ENCODE data around the gene RGS7. TPM values are rescaled to one million over a fixed set of nuclear protein-coding genes. Genes with fewer than 3 reads are reported as not detected.

Gene RGS7
- total RNA-seq, 2 experiments from 2014 or later = not detected

- POLR2A ChIA-PET = no interaction called here
- H3K4me3 Mint-ChIP-seq = no peak overlapping the region
- Histone ChIP-seq H3K27ac (ENCODE audit: low read depth in 1 of 2, low read length in 2 of 2) (no peak overlapping the region), H3K4me3 (ENCODE audit: low read length) (no peak overlapping the region), H3K9me3 (ENCODE audit: control insufficient read depth in 1 of 2, insufficient read depth in 1 of 2, low read length in 2 of 2) (no peaks in the 10 kb centered on the region), H3K4me1 (ENCODE audit: insufficient read depth, low read length) (no peaks in the 10 kb centered on the region), H3K36me3 (ENCODE audit: insufficient read depth, low read length) (no peaks in the 10 kb centered on the region), H3K27me3 (ENCODE audit: control insufficient read depth in 1 of 2, insufficient read depth in 2 of 2, low read length in 2 of 2) (no peaks in the 10 kb centered on the region)
- DNase-seq (no peak), ATAC-seq (ENCODE audit: poor library complexity) (no peak)
- no peaks in the 10 kb centered on the region for H3K36me3 Mint-ChIP-seq (ENCODE audit: low read depth)
- no peaks in the 10 kb centered on the region for H3K27me3 Mint-ChIP-seq
- intact Hi-C loops (cut with DNase I, micrococcal nuclease) = no loop called here
- TF ChIP-seq, protein P1, sequence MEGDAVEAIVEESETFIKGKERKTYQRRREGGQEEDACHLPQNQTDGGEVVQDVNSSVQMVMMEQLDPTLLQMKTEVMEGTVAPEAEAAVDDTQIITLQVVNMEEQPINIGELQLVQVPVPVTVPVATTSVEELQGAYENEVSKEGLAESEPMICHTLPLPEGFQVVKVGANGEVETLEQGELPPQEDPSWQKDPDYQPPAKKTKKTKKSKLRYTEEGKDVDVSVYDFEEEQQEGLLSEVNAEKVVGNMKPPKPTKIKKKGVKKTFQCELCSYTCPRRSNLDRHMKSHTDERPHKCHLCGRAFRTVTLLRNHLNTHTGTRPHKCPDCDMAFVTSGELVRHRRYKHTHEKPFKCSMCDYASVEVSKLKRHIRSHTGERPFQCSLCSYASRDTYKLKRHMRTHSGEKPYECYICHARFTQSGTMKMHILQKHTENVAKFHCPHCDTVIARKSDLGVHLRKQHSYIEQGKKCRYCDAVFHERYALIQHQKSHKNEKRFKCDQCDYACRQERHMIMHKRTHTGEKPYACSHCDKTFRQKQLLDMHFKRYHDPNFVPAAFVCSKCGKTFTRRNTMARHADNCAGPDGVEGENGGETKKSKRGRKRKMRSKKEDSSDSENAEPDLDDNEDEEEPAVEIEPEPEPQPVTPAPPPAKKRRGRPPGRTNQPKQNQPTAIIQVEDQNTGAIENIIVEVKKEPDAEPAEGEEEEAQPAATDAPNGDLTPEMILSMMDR (IDR thresholded peaks at IDR 0.05) = no peak
- H3K9me3 Mint-ChIP-seq = no peaks in the 10 kb centered on the region
- no peak overlapping the region for H3K27ac Mint-ChIP-seq
- CTCF ChIA-PET = no interaction called here
- no peaks in the 10 kb centered on the region for H3K4me1 Mint-ChIP-seq (ENCODE audit: low read depth)
These were observed 288.6 kb downstream of the RGS7 start for GRCh38 chr1:241068359-241068758.

DNA sequence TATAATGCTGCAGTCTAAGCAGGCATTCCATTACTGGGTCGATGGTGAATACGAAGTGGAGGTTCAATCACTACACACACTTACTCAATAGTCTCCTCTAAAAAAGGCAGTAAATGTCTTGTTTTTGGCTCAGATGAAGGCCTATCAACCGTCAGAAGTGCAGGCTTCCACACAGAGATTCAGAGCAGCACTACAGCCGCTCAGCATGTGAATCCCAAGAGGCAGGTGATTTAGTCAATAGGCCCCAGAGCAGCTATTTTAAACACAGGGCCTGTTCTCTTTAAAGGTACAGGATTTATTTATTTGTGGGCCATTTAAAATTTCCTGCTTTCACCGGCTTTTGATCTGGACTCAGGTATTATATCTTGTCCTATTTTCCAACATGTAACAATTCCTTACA is 293.7 kb downstream of the RGS7 start:
- Mint-ChIP-seq H3K27ac (no peak overlapping the region), H3K4me3 (no peak overlapping the region), H3K9me3 (peaks cover 2% of the 10 kb centered on the region), H3K36me3 (ENCODE audit: low read depth) (no peaks in the 10 kb centered on the region), H3K4me1 (ENCODE audit: low read depth) (no peaks in the 10 kb centered on the region), H3K27me3 (no peaks in the 10 kb centered on the region)
- DNase-seq = no peak
- H3K4me1 ChIP-seq (ENCODE audit: insufficient read depth, low read length) = no peaks in the 10 kb centered on the region
- intact Hi-C loops (cut with DNase I, micrococcal nuclease) = no loop called here
- ChIA-PET CTCF (no interaction called here), POLR2A (no interaction called here)
- no peak for ATAC-seq (ENCODE audit: poor library complexity)
- H3K36me3 ChIP-seq (ENCODE audit: insufficient read depth, low read length) = no peaks in the 10 kb centered on the region
- TF ChIP-seq, protein P1 (IDR thresholded peaks at IDR 0.05) = no peak
- no peaks in the 10 kb centered on the region for H3K27me3 ChIP-seq (ENCODE audit: control insufficient read depth in 1 of 2, insufficient read depth in 2 of 2, low read length in 2 of 2)
- H3K27ac ChIP-seq (ENCODE audit: low read depth in 1 of 2, low read length in 2 of 2) = no peak overlapping the region
- H3K9me3 ChIP-seq (ENCODE audit: control insufficient read depth in 1 of 2, insufficient read depth in 1 of 2, low read length in 2 of 2) = no peaks in the 10 kb centered on the region
- no peak overlapping the region for H3K4me3 ChIP-seq (ENCODE audit: low read length)

DNA sequence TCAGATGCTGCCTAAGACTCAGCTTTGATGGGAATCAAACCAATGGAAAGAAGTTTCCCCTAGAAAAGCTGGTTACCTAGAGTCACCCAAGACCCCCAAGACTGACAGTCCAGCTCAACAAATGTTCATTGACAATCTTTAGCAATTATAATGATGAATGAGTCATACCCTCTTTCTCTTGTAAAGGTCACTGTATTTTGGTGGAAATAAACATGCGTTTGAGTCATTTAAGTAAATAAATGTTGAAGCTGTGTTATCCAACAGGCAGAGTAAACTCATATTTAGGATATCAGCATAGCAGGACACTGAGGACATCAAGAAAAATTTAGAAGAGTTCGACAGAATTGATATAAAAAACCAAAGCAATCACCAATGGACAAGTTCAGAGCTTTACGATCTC is 295.9 kb downstream of the RGS7 start:
- ChIA-PET CTCF (no interaction called here), POLR2A (no interaction called here)
- Mint-ChIP-seq H3K9me3 (peaks cover 2% of the 10 kb centered on the region), H3K36me3 (ENCODE audit: low read depth) (no peaks in the 10 kb centered on the region), H3K4me3 (no peak overlapping the region), H3K27me3 (no peaks in the 10 kb centered on the region), H3K27ac (no peak overlapping the region), H3K4me1 (ENCODE audit: low read depth) (no peaks in the 10 kb centered on the region)
- H3K9me3 ChIP-seq (ENCODE audit: control insufficient read depth in 1 of 2, insufficient read depth in 1 of 2, low read length in 2 of 2) = peaks cover 0 to 3% of the 10 kb centered on the region in 2 experiments
- intact Hi-C loops (cut with DNase I, micrococcal nuclease) = no loop called here
- H3K4me3 ChIP-seq (ENCODE audit: low read length) = no peak overlapping the region
- H3K27ac ChIP-seq (ENCODE audit: low read depth in 1 of 2, low read length in 2 of 2) = no peak overlapping the region
- ATAC-seq (ENCODE audit: poor library complexity) = no peak
- no peaks in the 10 kb centered on the region for H3K27me3 ChIP-seq (ENCODE audit: control insufficient read depth in 1 of 2, insufficient read depth in 2 of 2, low read length in 2 of 2)
- no peaks in the 10 kb centered on the region for H3K4me1 ChIP-seq (ENCODE audit: insufficient read depth, low read length)
- no peak for DNase-seq
- TF ChIP-seq, protein P1 (IDR thresholded peaks at IDR 0.05) = no peak
- no peaks in the 10 kb centered on the region for H3K36me3 ChIP-seq (ENCODE audit: insufficient read depth, low read length)
